Immature natural killer cell (primary cell): ENCODE results near the gene SLCO3A1. TPM values are rescaled to one million over a fixed set of nuclear protein-coding genes. Genes with fewer than 3 reads are reported as not detected.

Experiments used
- DNase-seq, 3 donors: peaks; one replicate each; pipeline ENCODE4 v3.0.0; 2022; ENCODE audit warnings: mixed read lengths in 1 of 3
- H3K27ac Mint-ChIP-seq, 6 donors: one replicate each; pipeline ENCODE4 v1.8.0; 2020; ENCODE audit warnings: mixed read lengths in 6 of 6, mild to moderate bottlenecking in 5 of 6, inconsistent platforms in 4 of 6, moderate library complexity in 3 of 6
- H3K27me3 Mint-ChIP-seq, 3 donors: one replicate each; pipeline ENCODE4 v1.8.0; 2020 to 2021; ENCODE audit warnings: low read depth in 3 of 3, mild to moderate bottlenecking in 3 of 3, mixed read lengths in 3 of 3, moderate library complexity in 3 of 3, inconsistent platforms in 1 of 3
- H3K36me3 Mint-ChIP-seq, 3 donors: one replicate each; pipeline ENCODE4 v1.8.0; 2020; ENCODE audit warnings: mixed read lengths in 3 of 3, inconsistent platforms in 2 of 3, mild to moderate bottlenecking in 2 of 3
- H3K4me1 Mint-ChIP-seq, 2 donors: one replicate each; pipeline ENCODE4 v1.8.0; 2020; ENCODE audit warnings: inconsistent platforms in 2 of 2, mild to moderate bottlenecking in 2 of 2, mixed read lengths in 2 of 2, moderate library complexity in 1 of 2
- H3K4me3 Mint-ChIP-seq, 5 donors: one replicate each; pipeline ENCODE4 v1.8.0; 2020; ENCODE audit warnings: mild to moderate bottlenecking in 5 of 5, mixed read lengths in 5 of 5, inconsistent platforms in 3 of 5, moderate library complexity in 3 of 5
- H3K9me3 Mint-ChIP-seq, 6 donors: one replicate each; pipeline ENCODE4 v1.8.0; 2020; ENCODE audit warnings: mild to moderate bottlenecking in 6 of 6, mixed read lengths in 6 of 6, inconsistent platforms in 4 of 6, moderate library complexity in 3 of 6
- polyA plus RNA-seq, 3 donors: library from polyadenylated mRNA; unstranded; fragments of 300-500 nt; fragmentation: Illumina TruSeq; gene quantifications; one replicate each; pipeline ENCODE4 v1.2.3, GENCODE V29; 2021

Gene SLCO3A1
- polyA plus RNA-seq, 3 donors from 2014 or later: 17.0 to 41.3 (median 30.2) TPM

DNA sequence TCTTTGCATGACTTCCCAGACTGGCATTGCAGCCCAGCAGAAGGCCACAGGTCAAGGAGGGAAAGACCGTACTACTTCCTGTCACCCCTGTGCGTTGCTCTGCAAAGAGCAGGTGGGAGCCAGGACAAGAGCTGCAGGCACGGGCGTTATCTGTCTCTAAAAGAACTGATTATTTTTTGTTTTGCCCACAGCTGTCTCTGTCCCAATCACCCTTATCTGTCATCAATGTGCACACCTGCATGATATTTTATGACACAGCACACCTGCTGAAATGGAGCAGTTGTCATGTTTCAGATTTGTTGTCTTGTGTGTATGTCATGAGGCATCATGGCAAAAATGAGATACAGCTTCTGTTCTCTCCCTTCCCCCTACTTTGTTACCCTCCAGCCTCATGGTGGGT, 58.8 kb downstream of the SLCO3A1 start:
- Mint-ChIP-seq H3K9me3 (no peaks in the 10 kb centered on the region), H3K36me3 (peaks cover 6 to 12% (median 8%) of the 10 kb centered on the region in 3 donors), H3K4me3 (no peak overlapping the region), H3K27ac (peak overlapping the region in 2 of 6 donors; percentile 24 to 25), H3K27me3 (peaks cover 0 to 1% (median 0%) of the 10 kb centered on the region in 3 donors), H3K4me1 (peaks cover 45 to 63% of the 10 kb centered on the region in 2 donors)
- no peak for DNase-seq

DNA sequence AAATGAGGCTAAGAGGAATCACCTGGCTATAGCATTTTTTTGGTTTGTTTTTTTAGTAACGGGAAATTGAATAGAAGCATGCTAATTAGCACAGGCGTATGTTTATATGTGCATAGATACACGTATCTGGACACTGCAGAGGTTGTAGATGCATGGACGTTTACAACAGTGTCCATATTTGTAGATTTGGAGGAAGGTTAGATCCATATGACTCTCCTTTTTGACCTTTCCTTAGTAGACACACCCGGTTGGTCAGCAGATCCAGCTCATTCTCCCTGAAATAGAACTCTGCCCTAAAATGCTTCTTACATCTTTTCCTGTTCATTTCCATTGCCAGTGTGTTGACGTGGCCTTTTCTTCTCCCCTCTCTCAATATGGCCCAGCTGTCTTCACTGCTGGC, 60.1 kb downstream of the SLCO3A1 start:
- Mint-ChIP-seq H3K27me3 (peaks cover 0 to 2% (median 1%) of the 10 kb centered on the region in 3 donors), H3K27ac (peak overlapping the region in 2 of 6 donors; percentile 11 to 40), H3K4me1 (peaks cover 43 to 66% of the 10 kb centered on the region in 2 donors), H3K9me3 (no peaks in the 10 kb centered on the region), H3K36me3 (peaks cover 8 to 12% (median 10%) of the 10 kb centered on the region in 3 donors), H3K4me3 (no peak overlapping the region)
- no peak for DNase-seq

DNA sequence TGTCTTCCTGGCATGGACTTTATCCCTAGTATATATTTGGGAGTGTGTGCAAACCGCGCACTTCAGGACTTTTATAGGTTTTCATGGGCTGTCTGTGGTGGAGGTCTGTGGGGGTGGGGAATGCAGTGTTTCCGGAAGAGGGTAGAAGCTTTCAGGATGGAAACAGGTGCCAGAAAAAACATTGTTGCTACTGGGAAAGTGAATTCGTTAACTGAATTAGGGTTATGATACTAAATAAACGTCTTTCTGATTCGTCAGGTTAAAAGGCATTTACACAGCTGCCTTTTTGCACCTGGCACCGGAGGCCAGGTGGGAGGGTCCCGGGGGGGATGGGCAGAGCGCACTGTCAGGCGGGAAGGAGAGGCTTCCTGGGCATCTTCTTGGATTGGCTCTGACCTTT, 62.1 kb downstream of the SLCO3A1 start:
- DNase-seq: no peak
- Mint-ChIP-seq H3K4me3 (no peak overlapping the region), H3K27ac (peak overlapping the region in 1 of 6 donors; percentile 28), H3K4me1 (peaks cover 44 to 66% of the 10 kb centered on the region in 2 donors), H3K9me3 (no peaks in the 10 kb centered on the region), H3K36me3 (peaks cover 6 to 10% (median 8%) of the 10 kb centered on the region in 3 donors), H3K27me3 (peaks cover 0 to 2% (median 1%) of the 10 kb centered on the region in 3 donors)

DNA sequence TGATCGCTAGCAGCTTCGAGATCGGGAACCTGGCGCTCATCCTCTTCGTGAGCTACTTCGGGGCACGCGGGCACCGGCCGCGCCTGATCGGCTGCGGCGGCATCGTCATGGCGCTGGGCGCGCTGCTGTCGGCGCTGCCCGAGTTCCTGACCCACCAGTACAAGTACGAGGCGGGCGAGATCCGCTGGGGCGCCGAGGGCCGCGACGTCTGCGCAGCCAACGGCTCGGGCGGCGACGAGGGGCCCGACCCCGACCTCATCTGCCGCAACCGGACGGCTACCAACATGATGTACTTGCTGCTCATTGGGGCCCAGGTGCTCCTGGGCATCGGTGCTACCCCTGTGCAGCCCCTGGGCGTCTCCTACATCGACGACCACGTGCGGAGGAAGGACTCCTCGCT, 62.5 kb downstream of the SLCO3A1 start:
- Mint-ChIP-seq H3K27ac (no peak overlapping the region), H3K9me3 (no peaks in the 10 kb centered on the region), H3K4me1 (peaks cover 45 to 66% of the 10 kb centered on the region in 2 donors), H3K4me3 (no peak overlapping the region), H3K36me3 (peaks cover 6 to 10% (median 8%) of the 10 kb centered on the region in 3 donors), H3K27me3 (peaks cover 0 to 2% (median 1%) of the 10 kb centered on the region in 3 donors)
- DNase-seq: no peak

DNA sequence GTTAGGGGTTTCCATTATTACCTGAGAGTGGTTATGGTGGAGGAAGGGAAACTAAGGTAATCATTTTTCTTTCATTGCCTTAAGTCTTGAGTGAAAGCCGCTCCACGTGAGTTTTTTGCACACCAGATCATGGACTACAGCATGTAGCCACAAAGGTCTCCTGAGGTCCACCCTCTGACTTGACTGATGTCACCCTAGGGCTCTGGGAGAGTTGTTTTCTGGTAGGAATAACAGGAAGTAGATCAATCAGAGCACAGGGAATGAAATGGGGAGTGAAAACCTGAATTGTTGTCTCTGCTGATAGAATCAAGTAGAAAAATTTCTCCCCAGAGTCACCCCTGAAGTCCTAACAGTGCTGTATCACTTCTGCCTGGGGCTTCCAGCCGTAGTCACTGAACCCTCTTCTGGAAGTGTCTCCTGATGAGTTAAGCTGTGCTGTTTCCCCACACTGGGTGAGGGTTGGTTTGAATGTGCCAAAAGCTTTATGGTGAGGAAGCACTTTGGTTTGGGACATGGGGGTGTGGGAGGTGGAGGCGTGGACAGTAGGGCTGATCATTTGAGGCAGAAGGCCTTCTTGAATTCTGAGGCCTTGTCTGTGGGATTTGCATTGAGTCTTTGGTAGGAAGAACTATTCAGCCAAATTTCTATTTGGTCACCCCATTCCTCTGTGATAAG, 64.3 kb downstream of the SLCO3A1 start:
- Mint-ChIP-seq H3K36me3 (peaks cover 6 to 10% (median 8%) of the 10 kb centered on the region in 3 donors), H3K4me3 (no peak overlapping the region), H3K4me1 (peaks cover 46 to 70% of the 10 kb centered on the region in 2 donors), H3K27me3 (peaks cover 0 to 2% (median 1%) of the 10 kb centered on the region in 3 donors), H3K27ac (peak overlapping the region in 2 of 6 donors; percentile 21 to 60), H3K9me3 (no peaks in the 10 kb centered on the region)
- no peak for DNase-seq

DNA sequence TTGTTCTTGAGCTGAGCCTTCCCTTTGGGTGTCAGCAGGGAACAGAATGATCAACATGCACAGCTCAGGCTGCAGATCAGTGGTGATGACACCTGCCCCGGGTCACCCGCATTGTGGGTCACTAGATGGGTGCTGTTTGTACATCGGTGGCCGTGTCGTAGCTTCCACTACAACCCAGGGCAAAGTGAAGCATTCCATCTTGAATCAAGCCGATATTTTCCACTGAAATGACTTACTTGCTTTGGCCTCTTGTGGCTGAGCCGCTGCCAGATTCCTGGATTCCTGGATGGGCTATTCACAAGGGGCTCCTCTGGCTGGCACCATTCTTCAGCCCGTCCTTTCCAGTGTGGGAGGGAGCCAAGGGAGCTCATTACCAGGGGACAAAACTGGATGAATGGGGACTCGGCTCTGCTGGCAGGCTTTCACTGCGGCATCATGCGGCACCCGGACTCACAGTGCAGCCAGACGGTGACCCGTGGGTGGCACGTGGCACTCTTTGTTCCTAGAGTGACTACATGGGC, 65.6 kb downstream of the SLCO3A1 start:
- Mint-ChIP-seq H3K27me3 (peaks cover 0 to 2% (median 1%) of the 10 kb centered on the region in 3 donors), H3K4me1 (peaks cover 49 to 72% of the 10 kb centered on the region in 2 donors), H3K36me3 (peaks cover 6 to 10% (median 8%) of the 10 kb centered on the region in 3 donors), H3K9me3 (no peaks in the 10 kb centered on the region), H3K27ac (no peak overlapping the region), H3K4me3 (no peak overlapping the region)
- DNase-seq: no peak

DNA sequence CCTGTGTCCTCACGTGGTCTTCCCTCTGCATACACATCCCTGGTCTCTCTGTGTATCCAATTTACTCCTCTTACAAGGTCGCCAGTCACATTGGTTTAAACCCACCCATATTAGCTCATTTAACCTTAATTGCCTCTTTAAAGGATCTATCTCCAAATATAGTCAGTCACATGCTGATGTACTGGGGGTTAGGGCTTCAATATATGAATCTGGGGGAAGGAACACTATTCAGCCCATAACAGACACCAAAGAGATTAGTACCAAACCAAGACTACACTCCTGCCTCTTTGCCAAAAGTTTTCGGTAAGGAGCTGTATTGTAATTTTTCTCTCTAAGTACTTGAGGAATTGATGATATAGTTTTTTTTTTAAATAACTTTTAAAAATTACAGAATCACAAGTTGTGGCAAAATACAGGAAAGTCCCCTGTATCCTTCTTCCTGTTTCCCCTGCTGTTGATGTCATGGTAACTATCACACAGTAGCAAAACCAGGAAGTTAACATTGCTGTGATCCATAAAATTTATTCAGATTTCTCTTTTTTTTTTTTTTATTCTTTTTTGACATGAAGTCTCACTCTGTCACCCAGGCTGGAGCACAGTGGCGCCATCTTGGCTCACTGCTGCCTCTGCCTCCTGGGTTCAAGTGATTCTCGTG, 67.8 kb downstream of the SLCO3A1 start:
- H3K4me3 Mint-ChIP-seq: no peak overlapping the region

DNA sequence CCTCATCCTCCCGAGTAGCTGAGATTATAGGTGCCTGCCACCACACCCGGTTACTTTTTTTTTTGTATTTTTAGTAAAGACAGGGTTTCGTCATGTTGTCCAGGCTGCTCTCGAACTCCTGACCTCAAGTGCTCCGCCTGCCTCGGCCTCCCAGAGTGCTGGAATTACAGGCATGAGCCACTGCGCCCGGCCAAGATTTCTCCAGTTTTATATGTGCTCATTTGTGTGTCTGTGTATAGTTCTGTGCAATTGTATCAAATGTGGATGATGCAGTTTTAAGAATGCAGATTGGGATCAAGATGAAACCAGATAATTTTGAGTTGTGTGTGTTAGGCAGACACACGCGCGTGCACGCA, 68.3 kb downstream of the SLCO3A1 start:
- DNase-seq: no peak
- Mint-ChIP-seq H3K27me3 (peaks cover 0 to 2% (median under 1%) of the 10 kb centered on the region in 3 donors), H3K4me3 (peak overlapping the region in 1 of 5 donors; percentile 0), H3K27ac (no peak overlapping the region), H3K36me3 (peaks cover 1 to 5% (median 4%) of the 10 kb centered on the region in 3 donors), H3K4me1 (peaks cover 65 to 87% of the 10 kb centered on the region in 2 donors), H3K9me3 (no peaks in the 10 kb centered on the region)

More for the DNA sequence above, 67.8 kb downstream of the SLCO3A1 start:
- H3K36me3 Mint-ChIP-seq: peaks cover 6 to 10% (median 8%) of the 10 kb centered on the region in 3 donors
- H3K27me3 Mint-ChIP-seq: peaks cover 0 to 2% (median 1%) of the 10 kb centered on the region in 3 donors
- peak overlapping the region in 5 of 6 donors; percentile 7 to 53 (median 25) for H3K27ac Mint-ChIP-seq
- peak in 2 of 3 donors; percentile 17 to 20 for DNase-seq
- H3K4me1 Mint-ChIP-seq: peaks cover 60 to 86% of the 10 kb centered on the region in 2 donors
- H3K9me3 Mint-ChIP-seq: no peaks in the 10 kb centered on the region

DNA sequence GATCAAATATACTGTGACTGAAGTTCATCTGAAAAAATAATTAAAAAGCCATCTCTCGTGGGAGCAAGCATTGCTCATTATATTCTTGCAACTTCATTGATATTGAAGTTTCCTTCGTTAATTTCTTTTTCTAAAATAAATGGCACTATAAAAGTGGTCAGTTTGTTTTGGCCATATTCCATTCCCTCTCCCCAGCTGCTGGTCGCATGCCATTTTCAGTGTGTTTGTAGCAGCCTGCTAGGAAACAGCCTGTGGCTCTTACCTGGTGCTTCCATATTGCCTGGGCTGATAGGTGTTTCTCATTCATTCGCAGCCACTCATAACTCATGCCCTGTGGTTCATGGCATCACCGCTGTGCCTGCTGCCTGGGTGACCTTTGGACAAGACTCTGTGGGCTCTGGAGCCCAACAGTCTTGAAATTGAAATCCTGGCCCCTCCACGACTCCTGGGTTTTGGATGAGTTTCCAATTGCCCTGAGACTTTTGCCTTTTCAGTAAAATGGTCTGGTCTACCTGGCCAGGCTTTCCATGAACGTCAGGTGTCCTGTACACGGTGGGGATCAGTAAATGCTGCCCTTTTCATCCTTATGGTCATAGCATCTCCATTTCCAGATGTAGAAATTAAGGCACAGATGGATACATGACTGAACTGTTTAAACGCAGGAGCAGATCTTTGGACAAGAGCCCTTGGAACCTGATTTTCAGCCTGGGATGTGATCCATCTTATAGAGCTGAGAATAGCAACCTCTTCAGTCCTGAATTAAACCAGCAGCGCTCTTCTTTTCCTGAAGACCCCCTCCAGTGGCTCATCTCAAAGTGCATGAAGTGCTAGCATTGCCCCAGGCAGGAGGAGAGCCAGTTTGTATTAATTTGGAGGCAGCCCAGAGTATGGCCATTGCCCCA, 69.4 kb downstream of the SLCO3A1 start:
- no peak for DNase-seq
- H3K27ac Mint-ChIP-seq: peak overlapping the region in 2 of 6 donors; percentile 24 to 31
- H3K4me3 Mint-ChIP-seq: no peak overlapping the region
- H3K36me3 Mint-ChIP-seq: no peaks in the 10 kb centered on the region
- no peaks in the 10 kb centered on the region for H3K9me3 Mint-ChIP-seq
- H3K27me3 Mint-ChIP-seq: peaks cover 0 to 2% (median 0%) of the 10 kb centered on the region in 3 donors
- H3K4me1 Mint-ChIP-seq: peaks cover 66 to 87% of the 10 kb centered on the region in 2 donors

DNA sequence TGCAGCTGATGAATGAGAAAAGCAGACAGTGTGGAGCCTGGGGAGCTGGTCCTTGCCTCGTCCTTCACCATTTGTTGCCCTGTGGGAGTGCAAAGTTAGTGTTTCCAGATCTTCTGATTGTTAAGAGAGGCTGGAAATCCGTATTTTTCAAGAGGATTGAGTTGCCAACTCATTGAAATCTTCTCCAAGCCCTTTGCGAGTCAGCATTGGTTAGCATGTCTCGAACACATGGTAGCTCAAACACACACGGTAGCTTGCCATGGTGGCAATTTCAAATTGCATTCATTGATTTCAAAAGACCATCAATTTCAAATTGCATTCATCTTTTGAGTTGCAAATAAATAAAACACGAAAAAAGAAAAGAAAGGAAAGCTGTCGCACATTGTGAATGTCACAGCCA, 70.7 kb downstream of the SLCO3A1 start:
- Mint-ChIP-seq H3K4me3 (no peak overlapping the region), H3K36me3 (no peaks in the 10 kb centered on the region), H3K27ac (no peak overlapping the region), H3K4me1 (peaks cover 64 to 84% of the 10 kb centered on the region in 2 donors), H3K9me3 (no peaks in the 10 kb centered on the region), H3K27me3 (no peaks in the 10 kb centered on the region)
- DNase-seq: no peak

DNA sequence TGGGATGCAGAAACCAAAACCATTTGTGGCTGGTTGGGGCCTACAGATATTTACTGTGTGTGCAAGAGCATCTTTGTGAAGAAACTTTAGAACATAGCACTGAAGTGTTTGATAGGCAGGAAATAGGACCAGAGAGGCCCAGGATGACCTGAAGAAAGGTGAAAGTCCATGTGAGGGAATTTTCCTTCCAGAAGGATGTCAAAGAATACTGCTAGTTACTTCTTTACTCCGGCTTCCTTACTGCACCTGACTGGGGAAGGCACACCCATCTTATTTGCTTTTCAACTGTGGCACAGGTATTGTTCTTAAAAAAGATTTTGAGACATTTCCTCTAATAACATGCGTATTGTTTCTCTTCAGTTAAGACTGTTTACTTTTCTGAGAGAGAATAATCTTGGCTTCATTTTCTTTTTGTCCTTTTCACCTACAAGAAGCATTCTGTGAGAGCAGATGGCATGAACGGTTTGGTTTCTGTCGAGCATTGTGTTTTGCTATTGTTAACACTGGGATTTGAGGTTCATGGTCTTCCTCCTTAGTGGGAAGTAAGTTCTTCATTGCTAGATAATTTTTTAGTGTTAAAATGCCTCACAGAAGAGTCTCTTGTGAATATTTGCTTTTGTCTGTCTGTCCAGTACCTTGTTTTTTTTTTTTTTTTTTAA, 71.5 kb downstream of the SLCO3A1 start:
- Mint-ChIP-seq H3K4me1 (peaks cover 64 to 88% of the 10 kb centered on the region in 2 donors), H3K4me3 (no peak overlapping the region), H3K27ac (peak overlapping the region in 3 of 6 donors; percentile 0 to 61 (median 25))

DNA sequence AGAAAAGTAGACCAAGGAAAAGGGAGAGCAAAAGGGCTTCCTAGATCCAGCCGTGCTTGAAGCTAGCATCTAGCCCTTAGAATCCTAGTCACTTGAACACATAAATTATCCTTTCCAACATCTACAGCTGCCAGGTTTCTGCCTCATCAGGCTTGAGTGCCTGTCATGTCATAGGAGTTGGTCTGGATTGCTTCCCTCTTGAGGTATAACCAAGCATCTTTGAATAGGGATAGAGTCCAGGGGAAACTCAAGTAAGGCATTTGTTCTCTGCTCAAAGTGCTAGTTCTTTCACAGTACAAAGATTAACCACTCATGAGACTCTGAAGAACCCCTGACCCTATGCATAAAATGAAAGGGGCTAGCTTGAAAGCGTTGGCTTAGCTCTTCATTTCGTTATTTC, 72.3 kb downstream of the SLCO3A1 start:
- Mint-ChIP-seq H3K36me3 (no peaks in the 10 kb centered on the region), H3K27ac (peak overlapping the region in 1 of 6 donors; percentile 0)

More for the DNA sequence above, 71.5 kb downstream of the SLCO3A1 start:
- no peaks in the 10 kb centered on the region for H3K27me3 Mint-ChIP-seq
- no peaks in the 10 kb centered on the region for H3K9me3 Mint-ChIP-seq
- H3K36me3 Mint-ChIP-seq: no peaks in the 10 kb centered on the region
- DNase-seq: no peak

DNA sequence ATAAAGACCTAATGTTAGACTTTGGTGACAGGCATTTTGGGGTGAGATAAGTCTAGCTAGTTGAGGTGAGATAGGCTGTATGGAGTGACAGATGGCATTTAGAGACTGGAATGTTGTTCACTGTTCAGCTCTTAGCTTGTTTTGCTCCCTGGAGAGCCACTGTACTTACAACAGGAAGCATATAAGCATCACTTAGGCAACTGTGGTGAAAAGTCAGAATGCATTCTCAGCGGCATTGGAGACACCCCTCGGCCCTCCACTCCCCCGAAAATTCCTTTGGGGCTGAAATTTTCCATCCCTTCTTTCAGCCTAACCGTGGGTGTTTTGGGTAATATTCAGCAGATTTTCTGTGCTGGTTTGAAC, 73.4 kb downstream of the SLCO3A1 start:
- DNase-seq: no peak
- Mint-ChIP-seq H3K9me3 (no peaks in the 10 kb centered on the region), H3K4me3 (no peak overlapping the region), H3K27me3 (no peaks in the 10 kb centered on the region), H3K36me3 (no peaks in the 10 kb centered on the region), H3K4me1 (peaks cover 60 to 87% of the 10 kb centered on the region in 2 donors), H3K27ac (no peak overlapping the region)

More for the DNA sequence above, 72.3 kb downstream of the SLCO3A1 start:
- DNase-seq: no peak
- no peaks in the 10 kb centered on the region for H3K27me3 Mint-ChIP-seq
- H3K4me3 Mint-ChIP-seq: no peak overlapping the region
- H3K9me3 Mint-ChIP-seq: no peaks in the 10 kb centered on the region
- H3K4me1 Mint-ChIP-seq: peaks cover 58 to 87% of the 10 kb centered on the region in 2 donors
